Endothelial cell (in vitro differentiated cells): ENCODE measurements around the gene RBMY1D. TPM values are rescaled to one million over a fixed set of nuclear protein-coding genes. Genes with fewer than 3 reads are reported as not detected.
"Not testable (repeated sequence)": the region's sequence is repeated elsewhere in the genome, so short reads cannot be mapped to it uniquely, and the experiment has no call there.

Experiments
- DNase-seq: peaks from one replicate; pipeline ENCODE4 v3.0.0; 2021; ENCODE audit warnings: low spot score
- H3K27ac Mint-ChIP-seq: one replicate; pipeline ENCODE4 v1.8.0; 2021; ENCODE audit warnings: mixed read lengths, inconsistent platforms; ENCODE audit not compliant: unreplicated experiment
- H3K27me3 Mint-ChIP-seq: one replicate; pipeline ENCODE4 v1.8.0; 2021; ENCODE audit warnings: mild to moderate bottlenecking, moderate library complexity, mixed read lengths, inconsistent platforms; ENCODE audit not compliant: unreplicated experiment
- H3K36me3 Mint-ChIP-seq: one replicate; pipeline ENCODE4 v1.8.0; 2021; ENCODE audit warnings: mild to moderate bottlenecking, low read depth, mixed read lengths, inconsistent platforms; ENCODE audit not compliant: unreplicated experiment
- H3K4me1 Mint-ChIP-seq: one replicate; pipeline ENCODE4 v1.8.0; 2021; ENCODE audit warnings: mild to moderate bottlenecking, mixed read lengths, inconsistent platforms; ENCODE audit not compliant: unreplicated experiment
- H3K4me3 Mint-ChIP-seq: one replicate; pipeline ENCODE4 v1.8.0; 2021; ENCODE audit warnings: mild to moderate bottlenecking, mixed read lengths, inconsistent platforms; ENCODE audit not compliant: unreplicated experiment
- H3K9me3 Mint-ChIP-seq: one replicate; pipeline ENCODE4 v1.8.0; 2021; ENCODE audit warnings: mixed read lengths, inconsistent platforms; ENCODE audit not compliant: unreplicated experiment
- long read RNA-seq: library from polyadenylated mRNA; unstranded; transcript quantifications from one replicate; pipeline ENCODE4 v2.0.0, GENCODE V29; 2020; ENCODE audit not compliant: unreplicated experiment
- total RNA-seq: library from RNA; stranded (reverse); fragmentation: NEBNext Ultra II Directional; extraction: Animal tissue kit (Norgen Biotek cat#: 25700); gene quantifications from one replicate; pipeline ENCODE4 v1.2.1, GENCODE V29; 2021; ENCODE audit not compliant: unreplicated experiment
- TF ChIP-seq, protein P1 (sequence below): fragments of 200-600 bp; sonication (generic); IDR thresholded peaks from one replicate; pipeline ENCODE4 v1.5.0; 2021; ENCODE audit warnings: antibody characterized with exemption; ENCODE audit not compliant: unreplicated experiment

RBMY1D gene
- not detected for total RNA-seq
- long read RNA-seq = 0 reads

DNA sequence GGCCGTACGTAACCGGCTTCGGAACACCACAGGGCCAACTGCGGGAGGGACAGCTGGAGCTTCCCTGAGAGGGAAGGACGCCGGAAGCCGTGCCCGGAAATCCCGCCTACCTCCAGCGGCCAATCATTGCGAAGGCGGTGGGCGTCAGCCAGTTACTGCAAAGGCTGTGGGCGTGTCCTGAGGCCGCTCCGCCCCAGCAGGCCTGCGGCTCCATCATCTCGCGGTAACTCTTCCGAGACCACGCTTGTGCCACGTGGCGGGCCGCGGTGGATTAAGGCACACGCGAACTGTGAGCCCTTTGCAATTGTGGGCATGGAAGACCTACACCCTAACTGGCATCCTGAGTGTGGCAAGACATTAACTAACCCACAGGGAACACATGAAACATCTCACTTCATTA lies at the start of gene RBMY1D:
TSS of gene RBMY1D (minus strand) at position 101 of the 400 bp plus-strand sequence. CDS start 2,013 bp downstream, outside the sequence.
- H3K27ac Mint-ChIP-seq, H3K4me1 Mint-ChIP-seq, H3K27me3 Mint-ChIP-seq, H3K9me3 Mint-ChIP-seq, DNase-seq, H3K36me3 Mint-ChIP-seq, H3K4me3 Mint-ChIP-seq: not testable (repeated sequence)

DNA sequence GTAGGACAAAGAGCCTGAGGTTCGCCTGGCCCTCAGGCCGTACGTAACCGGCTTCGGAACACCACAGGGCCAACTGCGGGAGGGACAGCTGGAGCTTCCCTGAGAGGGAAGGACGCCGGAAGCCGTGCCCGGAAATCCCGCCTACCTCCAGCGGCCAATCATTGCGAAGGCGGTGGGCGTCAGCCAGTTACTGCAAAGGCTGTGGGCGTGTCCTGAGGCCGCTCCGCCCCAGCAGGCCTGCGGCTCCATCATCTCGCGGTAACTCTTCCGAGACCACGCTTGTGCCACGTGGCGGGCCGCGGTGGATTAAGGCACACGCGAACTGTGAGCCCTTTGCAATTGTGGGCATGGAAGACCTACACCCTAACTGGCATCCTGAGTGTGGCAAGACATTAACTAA lies 23.6 kb upstream of the RBMY1D start, which contains the start of gene RBMY1E:
TSS of gene RBMY1E (minus strand) at position 101 of the 400 bp plus-strand sequence. CDS start 1,978 bp downstream, outside the sequence.
- not testable (repeated sequence) for H3K36me3 Mint-ChIP-seq, H3K4me3 Mint-ChIP-seq, DNase-seq, H3K27ac Mint-ChIP-seq, H3K4me1 Mint-ChIP-seq, H3K27me3 Mint-ChIP-seq, H3K9me3 Mint-ChIP-seq

- not testable (repeated sequence) for H3K27ac Mint-ChIP-seq, H3K9me3 Mint-ChIP-seq, DNase-seq, H3K36me3 Mint-ChIP-seq, H3K4me1 Mint-ChIP-seq, H3K4me3 Mint-ChIP-seq, H3K27me3 Mint-ChIP-seq
Measured at GRCh38 chrY:21869407-21870076, 24.8 kb downstream of the RBMY1D start.

GRCh38 chrY:21845481-21845880 lies 48.8 kb downstream of the RBMY1D start:
- H3K36me3 Mint-ChIP-seq = no peaks in the 10 kb centered on the region
- H3K9me3 Mint-ChIP-seq = peaks cover 4% of the 10 kb centered on the region

DNA sequence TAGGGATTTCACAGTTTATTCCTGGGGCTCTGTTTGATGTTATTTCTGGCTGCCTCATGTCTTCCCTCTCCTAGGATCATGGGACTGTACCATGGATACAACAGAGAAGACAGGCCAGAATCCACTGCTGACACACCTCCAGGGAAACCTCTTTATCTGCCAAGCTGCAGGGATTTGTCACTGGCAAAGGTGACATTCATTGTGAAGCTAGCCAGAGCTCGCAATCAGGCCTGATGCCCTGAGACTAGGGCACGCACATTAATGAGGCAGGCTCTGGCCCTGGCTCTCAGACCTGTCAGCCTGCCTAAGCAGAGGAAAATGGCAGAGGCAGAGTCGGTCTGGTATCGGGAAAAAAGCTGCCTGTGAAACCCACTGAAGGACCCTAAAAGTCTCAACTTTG lies 52.2 kb downstream of the RBMY1D start:
- Mint-ChIP-seq H3K36me3 (no peaks in the 10 kb centered on the region), H3K4me1 (no peaks in the 10 kb centered on the region), H3K27ac (no peak overlapping the region), H3K27me3 (peaks cover 2% of the 10 kb centered on the region), H3K9me3 (peaks cover 4% of the 10 kb centered on the region), H3K4me3 (no peak overlapping the region)
- TF ChIP-seq, protein P1, sequence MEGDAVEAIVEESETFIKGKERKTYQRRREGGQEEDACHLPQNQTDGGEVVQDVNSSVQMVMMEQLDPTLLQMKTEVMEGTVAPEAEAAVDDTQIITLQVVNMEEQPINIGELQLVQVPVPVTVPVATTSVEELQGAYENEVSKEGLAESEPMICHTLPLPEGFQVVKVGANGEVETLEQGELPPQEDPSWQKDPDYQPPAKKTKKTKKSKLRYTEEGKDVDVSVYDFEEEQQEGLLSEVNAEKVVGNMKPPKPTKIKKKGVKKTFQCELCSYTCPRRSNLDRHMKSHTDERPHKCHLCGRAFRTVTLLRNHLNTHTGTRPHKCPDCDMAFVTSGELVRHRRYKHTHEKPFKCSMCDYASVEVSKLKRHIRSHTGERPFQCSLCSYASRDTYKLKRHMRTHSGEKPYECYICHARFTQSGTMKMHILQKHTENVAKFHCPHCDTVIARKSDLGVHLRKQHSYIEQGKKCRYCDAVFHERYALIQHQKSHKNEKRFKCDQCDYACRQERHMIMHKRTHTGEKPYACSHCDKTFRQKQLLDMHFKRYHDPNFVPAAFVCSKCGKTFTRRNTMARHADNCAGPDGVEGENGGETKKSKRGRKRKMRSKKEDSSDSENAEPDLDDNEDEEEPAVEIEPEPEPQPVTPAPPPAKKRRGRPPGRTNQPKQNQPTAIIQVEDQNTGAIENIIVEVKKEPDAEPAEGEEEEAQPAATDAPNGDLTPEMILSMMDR = no peak
- DNase-seq = no peak

More at GRCh38 chrY:21845481-21845880, 48.8 kb downstream of the RBMY1D start:
- DNase-seq = no peak
- Mint-ChIP-seq H3K4me3 (no peak overlapping the region), H3K27ac (no peak overlapping the region), H3K4me1 (no peaks in the 10 kb centered on the region), H3K27me3 (no peaks in the 10 kb centered on the region)
- TF ChIP-seq, protein P1 = no peak

- DNase-seq = no peak
- Mint-ChIP-seq H3K27ac (no peak overlapping the region), H3K4me3 (no peak overlapping the region), H3K9me3 (no peaks in the 10 kb centered on the region), H3K4me1 (no peaks in the 10 kb centered on the region), H3K36me3 (no peaks in the 10 kb centered on the region), H3K27me3 (peaks cover 2% of the 10 kb centered on the region)
- TF ChIP-seq, protein P1 = no peak
Measured at GRCh38 chrY:21839489-21839888, 54.8 kb downstream of the RBMY1D start.
